A549 treated with GW870086 at 1 μM for 4 hours (cell line): ENCODE measurements around the gene TMEM38A. TPM values are rescaled to one million over a fixed set of nuclear protein-coding genes. Genes with fewer than 3 reads are reported as not detected.

Experiments used
- total RNA-seq: library from RNA; stranded (reverse); fragments of 200-300 nt; extraction: Qiagen RNA extraction; gene quantifications from 5 replicates; pipeline ENCODE4 v1.2.3, GENCODE V29; 2022; ENCODE audit warnings: low read depth

TMEM38A gene, protein sequence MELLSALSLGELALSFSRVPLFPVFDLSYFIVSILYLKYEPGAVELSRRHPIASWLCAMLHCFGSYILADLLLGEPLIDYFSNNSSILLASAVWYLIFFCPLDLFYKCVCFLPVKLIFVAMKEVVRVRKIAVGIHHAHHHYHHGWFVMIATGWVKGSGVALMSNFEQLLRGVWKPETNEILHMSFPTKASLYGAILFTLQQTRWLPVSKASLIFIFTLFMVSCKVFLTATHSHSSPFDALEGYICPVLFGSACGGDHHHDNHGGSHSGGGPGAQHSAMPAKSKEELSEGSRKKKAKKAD
- total RNA-seq, result 0.56 to 1.4 TPM (median 1.2 TPM) in 5 replicates

DNA sequence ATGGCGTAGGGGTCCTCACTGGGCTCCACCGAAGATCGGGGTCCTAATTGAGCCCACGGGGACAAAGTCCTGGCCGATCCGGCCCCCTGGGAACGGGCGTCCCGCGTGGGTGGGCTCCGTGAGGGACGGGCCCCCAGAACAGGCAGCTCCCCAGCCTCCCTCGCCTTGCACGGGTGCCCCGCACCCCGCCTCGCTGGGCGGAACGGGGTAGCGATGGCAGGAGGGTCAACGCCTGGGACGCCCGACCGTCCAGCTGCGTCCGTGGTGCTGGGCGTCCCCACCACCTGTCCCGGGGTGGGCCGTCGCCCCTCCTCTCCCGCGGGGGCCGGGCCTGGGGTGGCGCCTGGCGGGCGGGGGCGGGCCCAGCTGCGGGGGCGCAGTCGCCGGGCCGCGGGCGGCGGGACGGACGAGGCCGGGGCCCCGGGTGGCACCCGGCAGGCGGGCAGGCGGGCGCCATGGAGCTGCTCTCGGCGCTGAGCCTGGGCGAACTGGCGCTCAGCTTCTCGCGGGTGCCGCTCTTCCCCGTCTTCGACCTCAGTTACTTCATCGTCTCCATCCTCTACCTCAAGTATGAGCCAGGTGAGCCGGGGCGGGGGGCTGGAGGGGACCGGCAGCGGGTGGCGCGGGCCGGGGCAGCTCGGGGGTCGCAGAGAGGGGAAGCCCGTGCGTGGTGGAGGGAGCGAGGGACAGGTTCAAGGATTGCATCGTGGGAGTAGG lies at the start of gene TMEM38A:
TMEM38A (plus strand) TSS at position 377 of the 717 bp plus-strand sequence; CDS start at position 456, 79 bp downstream.

DNA sequence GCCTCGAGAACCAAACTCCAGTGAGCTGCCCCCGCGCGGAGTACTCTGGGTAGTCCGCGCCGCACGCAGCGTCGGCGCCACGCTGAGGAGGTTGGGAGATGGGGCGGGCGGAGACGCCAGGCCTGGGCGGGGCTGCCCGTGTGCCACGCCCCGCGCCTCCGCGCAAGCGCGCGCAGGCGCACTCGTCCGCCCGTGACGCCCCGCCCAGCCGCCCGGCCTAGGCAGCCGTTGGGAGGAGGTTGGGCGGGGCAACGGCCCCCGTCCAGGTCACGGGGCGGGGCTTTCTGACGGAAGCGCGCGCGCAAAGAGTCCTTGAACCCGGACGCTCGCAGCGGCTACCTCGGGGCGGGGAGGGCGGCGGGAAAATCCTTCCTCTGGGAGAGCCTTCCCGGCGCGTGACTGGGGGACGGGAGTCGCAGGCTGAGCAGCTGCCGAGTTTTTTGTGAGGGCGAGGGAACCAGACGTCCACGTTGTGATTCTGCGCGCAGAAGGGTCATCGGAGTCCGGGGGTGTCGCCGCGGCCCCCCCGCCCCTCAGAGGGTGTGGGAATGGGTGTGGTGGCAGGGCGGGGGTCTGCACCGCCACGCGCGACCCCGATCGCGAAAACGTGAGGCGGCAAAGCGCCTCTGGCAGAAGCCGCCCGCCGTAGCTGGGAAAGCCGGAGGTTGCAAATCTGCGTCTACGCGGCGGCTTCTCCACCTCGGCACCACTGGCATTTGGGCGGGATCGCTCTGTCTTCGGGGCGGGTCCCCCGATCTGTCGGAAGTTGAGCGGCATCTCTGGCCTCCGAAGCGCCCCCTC lies 32.6 kb upstream of the TMEM38A start, which contains the start of gene MED26:
MED26 (minus strand) TSS at position 22 of the 801 bp plus-strand sequence. CDS start 261 bp downstream, outside the sequence.

DNA sequence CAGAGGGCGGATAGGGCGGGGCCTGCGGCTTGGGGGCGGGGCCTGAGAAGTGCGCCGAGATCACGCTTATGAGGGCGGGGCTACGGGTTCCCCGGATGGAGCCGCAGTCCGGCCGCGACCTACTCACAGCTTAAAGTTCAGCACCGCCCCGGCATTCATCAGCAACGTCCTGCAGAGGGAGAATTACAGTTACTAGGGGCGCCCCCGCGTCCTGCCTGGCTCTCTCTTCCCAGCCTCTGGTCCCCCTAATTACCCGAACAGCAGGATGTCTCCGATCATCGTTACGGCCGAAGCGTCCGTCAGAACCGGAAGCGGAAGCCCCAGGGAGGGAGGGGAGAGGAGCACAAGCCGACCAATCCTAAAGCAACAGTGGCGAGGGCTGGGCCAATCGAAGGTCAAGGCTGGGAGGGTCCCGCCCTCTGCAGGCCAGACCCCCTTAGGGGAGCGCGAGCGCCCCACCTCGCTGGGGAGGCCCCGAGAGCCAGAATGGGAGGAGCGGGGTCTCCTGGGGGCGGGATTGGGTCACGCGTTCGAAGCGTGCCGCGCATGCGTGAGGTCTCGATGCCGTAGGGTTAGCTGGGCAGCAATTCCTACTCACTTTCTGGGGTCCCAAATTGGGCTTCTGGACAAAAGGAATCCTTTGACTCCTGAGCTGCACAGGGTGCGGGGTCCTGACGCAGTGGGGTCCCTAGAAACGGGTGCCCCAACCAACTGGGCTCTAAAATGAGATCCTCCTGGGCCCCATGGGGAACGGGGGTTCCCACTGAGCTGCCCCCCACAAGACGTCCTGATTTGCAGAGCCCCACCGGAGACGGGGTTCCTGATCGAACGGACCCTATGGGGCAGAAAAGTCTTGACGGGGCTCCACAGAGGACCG lies 869 bp upstream of the TMEM38A start, which contains the start of gene SMIM7:
SMIM7 (minus strand) TSS at position 313 of the 877 bp plus-strand sequence; CDS start at position 279, 34 bp downstream.

Other genes with a start within 250 kb of the TMEM38A start
- 14.2 to 18.6 TPM (median 16.6 TPM) in 5 replicates for gene EPS15L1, start 189.2 kb upstream of the TMEM38A start, total RNA-seq
- gene CALR3, start 165.0 kb upstream of the TMEM38A start, total RNA-seq, result not detected in 5 replicates
- gene C19orf44, start 164.7 kb upstream of the TMEM38A start, total RNA-seq, result 2.0 to 2.8 TPM (median 2.6 TPM) in 5 replicates
- gene CHERP, start 118.7 kb upstream of the TMEM38A start, total RNA-seq, result 26.1 to 32.4 TPM (median 30.0 TPM) in 5 replicates
- 16.0 to 20.4 TPM (median 18.7 TPM) in 5 replicates for gene SLC35E1, start 88.7 kb upstream of the TMEM38A start, total RNA-seq
- gene MED26, start 32.9 kb upstream of the TMEM38A start, total RNA-seq, result 3.4 to 5.5 TPM (median 5.4 TPM) in 5 replicates
- gene SMIM7, start 995 bp upstream of the TMEM38A start, total RNA-seq, result 66.1 to 77.4 TPM (median 74.4 TPM) in 5 replicates
- gene NWD1, start 58.7 kb downstream of the TMEM38A start, total RNA-seq, result not detected in 5 replicates
- 16.7 to 21.6 TPM (median 20.7 TPM) in 5 replicates for gene SIN3B, start 168.3 kb downstream of the TMEM38A start, total RNA-seq
- not detected in 5 replicates for gene F2RL3, start 227.9 kb downstream of the TMEM38A start, total RNA-seq